ENCODE data around the gene TNFSF13B. TPM values are rescaled to one million over a fixed set of nuclear protein-coding genes. Genes with fewer than 3 reads are reported as not detected.
"Not testable (repeated sequence)": the region's sequence is repeated elsewhere in the genome, so short reads cannot be mapped to it uniquely, and the experiment has no call there.

The TNFSF13B gene
- polyA plus RNA-seq, 1 of the 3 experiments (the other 2 are of a cell fraction): 0.03 TPM

GRCh38 chr13:108311596-108311995 lies 42.1 kb downstream of the TNFSF13B start:
- H4K20me1 ChIP-seq (ENCODE audit: insufficient read depth); CTCF ChIA-PET; H3K4me2 ChIP-seq; H2AFZ ChIP-seq (ENCODE audit: low read depth); H3K27me3 ChIP-seq (ENCODE audit: insufficient read depth); DNase-seq; H3K9me2 ChIP-seq; H3F3A ChIP-seq (replicated peaks; ENCODE audit: insufficient read depth); H3K36me3 ChIP-seq (replicated peaks in 1 of 2; ENCODE audit: control insufficient read depth in 1 of 2, insufficient read depth in 2 of 2, low read length in 1 of 2); H3K4me1 ChIP-seq (ENCODE audit: control insufficient read depth in 1 of 2, insufficient read depth in 2 of 2, low read depth in 1 of 2, low read length in 1 of 2); H3K9me3 ChIP-seq; POLR2A ChIA-PET; H3K4me3 ChIP-seq (ENCODE audit: low read depth in 2 of 2, low read length in 1 of 2); H3K27ac ChIP-seq (ENCODE audit: low read depth in 2 of 2, low read length in 1 of 2); H3K79me2 ChIP-seq (ENCODE audit: insufficient read depth); H3K9ac ChIP-seq: not testable (repeated sequence)
- WGBS (ENCODE audit: low lambda C conversion rate): 34% methylated on average over 4 of the region's 4 CpGs

- Histone ChIP-seq H3K9ac (no peak overlapping the region), H3K36me3 (replicated peaks in 1 of 2; ENCODE audit: control insufficient read depth in 1 of 2, insufficient read depth in 2 of 2, low read length in 1 of 2) (no peaks in the 10 kb centered on the region), H3K4me1 (ENCODE audit: control insufficient read depth in 1 of 2, insufficient read depth in 2 of 2, low read depth in 1 of 2, low read length in 1 of 2) (no peaks in the 10 kb centered on the region), H2AFZ (ENCODE audit: low read depth) (no peak overlapping the region), H3F3A (replicated peaks; ENCODE audit: insufficient read depth) (no peaks in the 10 kb centered on the region), H3K4me2 (no peak overlapping the region), H3K79me2 (ENCODE audit: insufficient read depth) (no peaks in the 10 kb centered on the region), H3K9me2 (no peaks in the 10 kb centered on the region), H3K27ac (ENCODE audit: low read depth in 2 of 2, low read length in 1 of 2) (no peak overlapping the region), H4K20me1 (ENCODE audit: insufficient read depth) (no peaks in the 10 kb centered on the region), H3K9me3 (no peaks in the 10 kb centered on the region), H3K27me3 (ENCODE audit: insufficient read depth) (no peaks in the 10 kb centered on the region), H3K4me3 (ENCODE audit: low read depth in 2 of 2, low read length in 1 of 2) (no peak overlapping the region)
- CTCF ChIA-PET: no interaction called here
- 55% methylated on average over 2 of the region's 3 CpGs for WGBS (ENCODE audit: low lambda C conversion rate)
- DNase-seq: no peak
- POLR2A ChIA-PET: no interaction called here
- no peak for TF ChIP-seq RFX5 (IDR thresholded peaks at IDR 0.05; ENCODE audit: low read length)
These were observed 43.9 kb downstream of the TNFSF13B start for GRCh38 chr13:108313382-108313781.

- ChIA-PET CTCF (interaction anchor here (1.4 to 2.5 kb wide), 3 partner anchors 8 to 582 kb away, joined by 3 to 6 read pairs (median 4); no protein-coding TSS in a partner anchor), POLR2A (no interaction called here)
- WGBS (ENCODE audit: low lambda C conversion rate): 41% methylated on average over 5 of the region's 5 CpGs
- H4K20me1 ChIP-seq (ENCODE audit: insufficient read depth): no peaks in the 10 kb centered on the region
- no peak overlapping the region for H3K4me3 ChIP-seq (ENCODE audit: low read depth in 2 of 2, low read length in 1 of 2)
- TF ChIP-seq FOXM1 (IDR thresholded peaks at IDR 0.05; ENCODE audit: low read depth) (no peak), SIN3A (IDR thresholded peaks at IDR 0.05; ENCODE audit: borderline replicate concordance, low read depth, low read length) (no peak), ZBTB33 (IDR thresholded peaks at IDR 0.05; ENCODE audit: borderline replicate concordance, low read depth) (no peak), FOXJ3 (CRISPR knock-in tag; IDR thresholded peaks at IDR 0.05) (no peak), CTCF (IDR thresholded peaks at IDR 0.05) (no peak), TEAD4 (IDR thresholded peaks at IDR 0.05; ENCODE audit: borderline replicate concordance, insufficient read depth) (no peak), NFIC (IDR thresholded peaks at IDR 0.05; ENCODE audit: borderline replicate concordance) (no peak)
- no peak overlapping the region for H2AFZ ChIP-seq (ENCODE audit: low read depth)
- no peaks in the 10 kb centered on the region for H3K36me3 ChIP-seq (replicated peaks in 1 of 2; ENCODE audit: control insufficient read depth in 1 of 2, insufficient read depth in 2 of 2, low read length in 1 of 2)
- no peak for DNase-seq
- H3K4me2 ChIP-seq: no peak overlapping the region
- H3F3A ChIP-seq (replicated peaks; ENCODE audit: insufficient read depth): no peaks in the 10 kb centered on the region
- H3K79me2 ChIP-seq (ENCODE audit: insufficient read depth): no peaks in the 10 kb centered on the region
- H3K27ac ChIP-seq (ENCODE audit: low read depth in 2 of 2, low read length in 1 of 2): no peak overlapping the region
- no peaks in the 10 kb centered on the region for H3K9me3 ChIP-seq
- no peaks in the 10 kb centered on the region for H3K27me3 ChIP-seq (ENCODE audit: insufficient read depth)
- H3K4me1 ChIP-seq (ENCODE audit: control insufficient read depth in 1 of 2, insufficient read depth in 2 of 2, low read depth in 1 of 2, low read length in 1 of 2): no peaks in the 10 kb centered on the region
- no peak overlapping the region for H3K9ac ChIP-seq
- H3K9me2 ChIP-seq: no peaks in the 10 kb centered on the region
These were observed 45.8 kb downstream of the TNFSF13B start for GRCh38 chr13:108315273-108315672.
